HPDE6-E6E7 (cell line): ENCODE results near the gene EFNA5.

ENCODE experiments used
- DNase-seq: peaks from one replicate; pipeline ENCODE4 v3.0.0; 2011; ENCODE audit warnings: missing footprints; ENCODE audit errors: extremely low spot score

Gene EFNA5

GRCh38 chr5:107639990-107640389 is 30.7 kb downstream of the EFNA5 start:
- DNase-seq = no peak

- no peak for DNase-seq
These were observed 34.2 kb downstream of the EFNA5 start for GRCh38 chr5:107636555-107636954.

- no peak for DNase-seq
These were observed 34.7 kb downstream of the EFNA5 start for GRCh38 chr5:107636068-107636467.

- DNase-seq = no peak
These were observed 35.5 kb downstream of the EFNA5 start for GRCh38 chr5:107634981-107635848.

- DNase-seq = no peak
These were observed 37.4 kb downstream of the EFNA5 start for GRCh38 chr5:107633171-107633901.

- no peak for DNase-seq
These were observed 38.9 kb downstream of the EFNA5 start for GRCh38 chr5:107631805-107632362.

- no peak for DNase-seq
These were observed 40.6 kb downstream of the EFNA5 start for GRCh38 chr5:107630184-107630583.

- no peak for DNase-seq
These were observed 46.5 kb downstream of the EFNA5 start for GRCh38 chr5:107624235-107624634.

GRCh38 chr5:107621089-107621488 is 49.6 kb downstream of the EFNA5 start:
- DNase-seq = no peak

- no peak for DNase-seq
These were observed 51.0 kb downstream of the EFNA5 start for GRCh38 chr5:107619781-107620180.

GRCh38 chr5:107618242-107618641 is 52.5 kb downstream of the EFNA5 start:
- peak; percentile 43 for DNase-seq

GRCh38 chr5:107617052-107617451 is 53.7 kb downstream of the EFNA5 start:
- DNase-seq = no peak

- DNase-seq = no peak
These were observed 54.5 kb downstream of the EFNA5 start for GRCh38 chr5:107616213-107616612.

GRCh38 chr5:107615299-107615817 is 55.4 kb downstream of the EFNA5 start:
- no peak for DNase-seq

GRCh38 chr5:107612541-107612940 is 58.2 kb downstream of the EFNA5 start:
- DNase-seq = no peak

GRCh38 chr5:107610798-107611197 is 59.9 kb downstream of the EFNA5 start:
- DNase-seq = no peak

GRCh38 chr5:107607671-107608345 is 62.9 kb downstream of the EFNA5 start:
- no peak for DNase-seq

- no peak for DNase-seq
These were observed 63.5 kb downstream of the EFNA5 start for GRCh38 chr5:107607196-107607595.

- no peak for DNase-seq
These were observed 65.1 kb downstream of the EFNA5 start for GRCh38 chr5:107605596-107606125.

- no peak for DNase-seq
These were observed 65.7 kb downstream of the EFNA5 start for GRCh38 chr5:107604990-107605389.

GRCh38 chr5:107604146-107604910 is 66.4 kb downstream of the EFNA5 start:
- DNase-seq = no peak
